ENCODE results near the gene MSRB3.

DNA sequence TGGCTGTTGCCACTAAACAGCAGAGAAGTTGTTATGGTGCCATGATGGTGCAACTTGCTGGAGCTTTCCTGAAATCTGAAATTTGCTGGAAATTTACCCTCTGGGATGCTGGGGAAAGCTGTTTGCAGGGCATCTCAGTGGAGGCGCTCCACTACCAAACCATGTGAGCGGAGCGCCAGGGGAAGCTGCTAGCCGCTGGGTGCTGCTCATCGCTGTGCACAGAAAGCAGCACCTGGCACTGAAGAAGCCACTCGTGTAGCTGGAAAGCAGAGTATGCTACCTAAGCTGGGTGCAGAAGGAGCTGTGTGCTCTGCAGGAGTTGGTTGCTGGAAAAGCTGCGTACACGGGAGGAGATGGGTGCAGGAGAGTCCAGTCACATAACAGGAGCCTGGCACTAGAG lies 53.0 kb downstream of the MSRB3 start:
- TF ChIP-seq POLR2A (IDR thresholded peaks at IDR 0.05) (no peak), CTCF (IDR thresholded peaks at IDR 0.05 in 8 of 11, conservative IDR thresholded peaks at IDR 0.05 in 3 of 11) (no peak)
